HUES6 (cell line): ENCODE measurements around the gene AFG3L2.

Experiments used
- H3K27ac ChIP-seq: 2 replicates; pipeline ENCODE4 v1.7.0; 2013; ENCODE audit warnings: low read depth, mild to moderate bottlenecking, low read length, inconsistent platforms
- H3K27me3 ChIP-seq: 2 replicates; pipeline ENCODE4 v1.6.1; 2013; ENCODE audit warnings: low read length; ENCODE audit not compliant: control insufficient read depth, insufficient read depth
- H3K36me3 ChIP-seq: 2 replicates; pipeline ENCODE4 v1.6.1; 2013; ENCODE audit warnings: low read length; ENCODE audit not compliant: control insufficient read depth, insufficient read depth
- H3K4me1 ChIP-seq: 2 replicates; pipeline ENCODE4 v1.6.1; 2013; ENCODE audit warnings: low read length; ENCODE audit not compliant: control insufficient read depth, insufficient read depth
- H3K4me3 ChIP-seq: 2 replicates; pipeline ENCODE4 v1.5.1; 2013; ENCODE audit warnings: low read depth, low read length
- H3K9ac ChIP-seq: one replicate; pipeline ENCODE4 v1.6.1; 2013; ENCODE audit warnings: mild to moderate bottlenecking, low read length
- H3K9me3 ChIP-seq: 2 replicates; pipeline ENCODE4 v1.6.1; 2013; ENCODE audit warnings: low read depth, low read length; ENCODE audit not compliant: control insufficient read depth, insufficient read depth

Gene AFG3L2

GRCh38 chr18:12324991-12325725 is 51.9 kb downstream of the AFG3L2 start:
- Histone ChIP-seq H3K9me3 (no peaks in the 10 kb centered on the region), H3K27me3 (no peaks in the 10 kb centered on the region), H3K36me3 (peaks cover 76% of the 10 kb centered on the region), H3K4me1 (peaks cover 6% of the 10 kb centered on the region), H3K27ac (no peak overlapping the region), H3K4me3 (no peak overlapping the region), H3K9ac (no peak overlapping the region)

- H3K9me3 ChIP-seq, result no peaks in the 10 kb centered on the region
- H3K36me3 ChIP-seq, result peaks cover 71% of the 10 kb centered on the region
- no peaks in the 10 kb centered on the region for H3K4me1 ChIP-seq
- no peaks in the 10 kb centered on the region for H3K27me3 ChIP-seq
- no peak overlapping the region for H3K4me3 ChIP-seq
- no peak overlapping the region for H3K27ac ChIP-seq
- H3K9ac ChIP-seq, result no peak overlapping the region
Observed at GRCh38 chr18:12321333-12321732, 55.7 kb downstream of the AFG3L2 start.

DNA sequence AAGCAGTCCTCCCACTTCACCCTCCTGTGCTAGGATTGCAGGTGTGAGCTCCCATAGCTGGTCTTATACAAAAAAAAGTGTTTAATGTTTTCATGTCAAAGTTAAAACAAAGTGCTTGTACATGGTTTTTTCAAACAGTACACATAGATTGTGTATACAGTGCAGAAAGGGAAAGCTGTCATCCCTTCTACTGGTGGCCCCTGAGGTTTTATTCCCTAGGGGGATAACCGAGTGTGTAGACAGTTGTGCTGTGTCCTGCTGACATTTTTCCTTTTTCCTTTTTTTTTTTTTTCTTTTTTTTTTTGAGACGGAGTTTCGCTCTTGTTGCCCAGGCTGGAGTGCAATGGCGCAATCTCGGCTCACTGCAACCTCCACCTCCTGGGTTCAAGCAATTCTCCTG is 58.2 kb downstream of the AFG3L2 start:
- Histone ChIP-seq H3K9ac (no peak overlapping the region), H3K27ac (no peak overlapping the region), H3K36me3 (peaks cover 74% of the 10 kb centered on the region), H3K4me1 (no peaks in the 10 kb centered on the region), H3K4me3 (no peak overlapping the region), H3K27me3 (no peaks in the 10 kb centered on the region), H3K9me3 (no peaks in the 10 kb centered on the region)

DNA sequence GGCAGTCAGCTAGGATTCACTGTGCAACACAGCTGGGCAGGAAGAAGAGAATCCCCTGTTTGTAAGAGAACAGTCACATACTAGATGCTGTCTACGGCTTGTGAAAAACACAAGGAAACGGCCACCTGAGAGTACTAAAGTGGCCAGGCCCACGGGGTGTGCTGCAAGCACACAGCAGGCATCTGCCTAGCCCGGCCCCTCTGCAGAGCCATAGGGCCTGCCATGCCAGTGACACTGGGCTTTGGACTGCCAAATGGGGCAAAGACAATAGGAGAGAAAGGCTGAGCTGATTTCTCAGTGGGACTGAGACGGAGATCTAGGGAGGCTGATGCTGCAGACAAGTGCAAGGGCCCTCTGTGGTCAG is 58.7 kb downstream of the AFG3L2 start:
- peaks cover 79% of the 10 kb centered on the region for H3K36me3 ChIP-seq
- H3K27ac ChIP-seq, result no peak overlapping the region
- H3K27me3 ChIP-seq, result no peaks in the 10 kb centered on the region
- no peaks in the 10 kb centered on the region for H3K9me3 ChIP-seq
- no peak overlapping the region for H3K9ac ChIP-seq
- no peak overlapping the region for H3K4me3 ChIP-seq
- H3K4me1 ChIP-seq, result peaks cover 4% of the 10 kb centered on the region

DNA sequence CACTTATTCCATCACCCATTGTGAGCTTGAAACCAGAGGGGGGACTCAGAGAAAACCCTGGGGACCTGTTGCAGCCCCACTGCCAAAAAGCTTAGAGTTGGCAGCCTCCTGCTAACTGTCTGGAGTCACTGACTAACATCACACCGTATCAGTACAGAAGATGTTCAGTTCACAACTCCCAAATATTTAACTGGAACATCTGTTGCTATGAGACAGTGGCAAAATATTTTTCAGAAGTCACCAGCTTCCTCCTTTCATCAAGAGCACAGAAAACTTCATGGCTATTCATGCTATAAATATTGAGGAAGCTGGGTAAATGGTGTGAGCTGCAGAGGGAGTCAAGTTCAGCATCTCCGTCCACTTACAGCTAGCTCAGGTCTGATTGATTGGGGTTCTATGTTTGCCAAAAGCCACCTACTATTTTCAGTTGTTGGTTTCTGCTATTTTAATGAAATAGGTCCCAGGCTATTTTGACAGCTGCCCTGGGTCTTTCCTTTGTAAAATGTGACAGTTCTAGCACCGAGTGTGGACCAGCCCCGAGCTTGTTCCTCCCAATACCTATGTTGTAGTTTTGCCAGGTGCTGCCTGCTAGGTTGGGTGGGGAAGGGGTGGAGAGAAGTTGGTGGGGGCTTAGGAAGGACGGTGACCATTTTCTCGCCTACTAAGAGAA is 59.2 kb downstream of the AFG3L2 start:
- Histone ChIP-seq H3K9me3 (no peaks in the 10 kb centered on the region), H3K27ac (no peak overlapping the region), H3K4me1 (peaks cover 8% of the 10 kb centered on the region), H3K36me3 (peaks cover 79% of the 10 kb centered on the region), H3K4me3 (no peak overlapping the region), H3K9ac (no peak overlapping the region), H3K27me3 (no peaks in the 10 kb centered on the region)

- H3K27me3 ChIP-seq, result no peaks in the 10 kb centered on the region
- no peak overlapping the region for H3K4me3 ChIP-seq
- peaks cover 85% of the 10 kb centered on the region for H3K36me3 ChIP-seq
- H3K27ac ChIP-seq, result no peak overlapping the region
- no peak overlapping the region for H3K9ac ChIP-seq
- H3K4me1 ChIP-seq, result peaks cover 8% of the 10 kb centered on the region
- H3K9me3 ChIP-seq, result no peaks in the 10 kb centered on the region; the same call in 1 of the 2 replicates
Observed at GRCh38 chr18:12315911-12316310, 61.1 kb downstream of the AFG3L2 start.

- peaks cover under 1% of the 10 kb centered on the region; the same call in 1 of the 2 replicates for H3K9me3 ChIP-seq
- peaks cover 8% of the 10 kb centered on the region for H3K4me1 ChIP-seq
- H3K4me3 ChIP-seq, result no peak overlapping the region
- no peak overlapping the region for H3K27ac ChIP-seq
- no peak overlapping the region for H3K9ac ChIP-seq
- peaks cover 85% of the 10 kb centered on the region for H3K36me3 ChIP-seq
- no peaks in the 10 kb centered on the region for H3K27me3 ChIP-seq
Observed at GRCh38 chr18:12315490-12315889, 61.5 kb downstream of the AFG3L2 start.

GRCh38 chr18:12314591-12315305 is 62.3 kb downstream of the AFG3L2 start:
- H3K9ac ChIP-seq, result no peak overlapping the region
- peaks cover 9% of the 10 kb centered on the region for H3K4me1 ChIP-seq
- H3K9me3 ChIP-seq, result peaks cover 2% of the 10 kb centered on the region; the same call in 1 of the 2 replicates
- no peak overlapping the region for H3K4me3 ChIP-seq
- H3K36me3 ChIP-seq, result peaks cover 86% of the 10 kb centered on the region
- no peaks in the 10 kb centered on the region for H3K27me3 ChIP-seq
- H3K27ac ChIP-seq, result no peak overlapping the region

DNA sequence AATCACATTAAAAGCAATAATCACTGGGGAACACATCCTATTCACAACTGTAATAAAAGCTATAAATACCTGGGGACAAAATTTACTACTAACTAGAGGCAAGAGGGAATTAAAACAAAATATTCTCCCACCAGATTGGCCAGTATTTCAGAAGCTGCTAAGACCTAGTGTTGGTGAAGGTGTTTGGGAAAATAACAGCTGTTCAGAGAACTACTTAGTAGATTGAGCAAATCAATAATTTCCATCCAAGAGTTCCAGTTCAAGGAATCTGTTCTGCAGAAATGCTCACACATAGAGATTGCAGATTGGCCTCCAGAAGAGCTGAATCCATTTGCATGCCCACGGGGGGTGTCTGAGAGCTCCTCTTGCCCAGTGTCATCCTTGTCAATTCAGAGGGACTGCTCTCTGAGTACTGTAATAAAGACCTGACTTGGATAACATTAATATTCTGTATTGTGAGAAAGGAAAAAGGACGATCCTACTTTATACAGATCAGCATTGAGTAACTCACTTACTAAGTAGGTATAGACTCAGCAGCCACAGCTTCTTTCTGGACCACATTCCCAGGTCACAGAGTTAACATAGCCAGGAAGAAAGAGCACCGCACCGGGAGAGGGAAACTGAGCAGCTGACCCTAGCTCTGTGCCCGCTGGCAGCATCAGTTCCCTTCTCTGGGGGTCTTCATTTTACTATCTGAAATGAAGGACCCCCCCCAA is 63.3 kb downstream of the AFG3L2 start:
- Histone ChIP-seq H3K4me3 (no peak overlapping the region), H3K27me3 (0 out of 2 replicates have a peak, but pooled peaks cover 2% of the 10 kb centered on the region), H3K36me3 (peaks cover 86% of the 10 kb centered on the region), H3K9me3 (peaks cover 2% of the 10 kb centered on the region; the same call in 1 of the 2 replicates), H3K9ac (no peak overlapping the region), H3K4me1 (peaks cover 14% of the 10 kb centered on the region), H3K27ac (no peak overlapping the region)

- Histone ChIP-seq H3K4me1 (peaks cover 14% of the 10 kb centered on the region), H3K36me3 (peaks cover 79% of the 10 kb centered on the region), H3K9ac (no peak overlapping the region), H3K9me3 (peaks cover 2% of the 10 kb centered on the region; the same call in 1 of the 2 replicates), H3K4me3 (no peak overlapping the region), H3K27ac (no peak overlapping the region), H3K27me3 (0 out of 2 replicates have a peak, but pooled peaks cover 2% of the 10 kb centered on the region)
Observed at GRCh38 chr18:12312976-12313375, 64.1 kb downstream of the AFG3L2 start.
